Caco-2 (cell line): Measurements from ENCODE around the gene HSPB6. TPM values are rescaled to one million over a fixed set of nuclear protein-coding genes. Genes with fewer than 3 reads are reported as not detected.

ENCODE experiments used
- BruUV-seq: library from RNA; stranded (reverse); fragments of 400-500 nt; replicated peaks from 2 replicates; lab custom pipeline; 2021; lab: Mats Ljungman, UMichigan
- CTCF ChIA-PET: fragments of 300-600 bp; sonication (Branson Sonifier 250); formaldehyde crosslinking; loops from one replicate; lab custom pipeline; 2022; ENCODE audit warnings: antibody characterized with exemption; lab: Charles Lee
- POLR2A ChIA-PET: fragments of 300-600 bp; sonication (Branson Sonifier 250); formaldehyde crosslinking; loops from one replicate; lab custom pipeline; 2022; ENCODE audit warnings: antibody characterized with exemption; lab: Charles Lee
- DNase-seq, 2 experiments: peaks; one replicate each; pipeline versions ENCODE4 v3.0.0 to v3.0.0-alpha.2; 2020 to 2022
- H3K27me3 ChIP-seq: replicated peaks from 2 replicates; pipeline ENCODE4 v1.6.0; 2011; ENCODE audit warnings: low read length; ENCODE audit not compliant: control insufficient read depth, insufficient read depth
- H3K36me3 ChIP-seq: 2 replicates; pipeline ENCODE4 v1.5.1; 2011; ENCODE audit warnings: low read length; ENCODE audit not compliant: control insufficient read depth, insufficient read depth
- H3K4me1 ChIP-seq: fragments of 250-450 bp; sonication (Bioruptor Pico); 2 replicates; pipeline ENCODE4 v1.5.1; 2020; ENCODE audit warnings: mild to moderate bottlenecking
- H3K4me3 ChIP-seq: 2 replicates; pipeline ENCODE4 v1.5.1; 2011; ENCODE audit warnings: low read depth, mild to moderate bottlenecking, control low read depth, low read length
- H3K9me3 ChIP-seq: fragments of 250-450 bp; sonication (Bioruptor Pico); 2 replicates; pipeline ENCODE4 v1.5.1; 2020; ENCODE audit warnings: mild to moderate bottlenecking, moderate library complexity
- H3K27ac Mint-ChIP-seq: one replicate; pipeline ENCODE4 v1.8.0; 2022; ENCODE audit warnings: mixed read lengths; ENCODE audit not compliant: unreplicated experiment
- H3K27me3 Mint-ChIP-seq: one replicate; pipeline ENCODE4 v1.8.0; 2022; ENCODE audit warnings: mixed read lengths; ENCODE audit not compliant: insufficient read depth, unreplicated experiment
- H3K36me3 Mint-ChIP-seq: one replicate; pipeline ENCODE4 v1.8.0; 2022; ENCODE audit warnings: mild to moderate bottlenecking, mixed read lengths; ENCODE audit not compliant: insufficient read depth, unreplicated experiment
- H3K4me1 Mint-ChIP-seq: one replicate; pipeline ENCODE4 v1.8.0; 2022; ENCODE audit warnings: low read depth, mixed read lengths; ENCODE audit not compliant: unreplicated experiment
- H3K4me3 Mint-ChIP-seq: one replicate; pipeline ENCODE4 v1.8.0; 2022; ENCODE audit warnings: mild to moderate bottlenecking, moderate library complexity, mixed read lengths; ENCODE audit not compliant: unreplicated experiment
- H3K9me3 Mint-ChIP-seq: one replicate; pipeline ENCODE4 v1.8.0; 2022; ENCODE audit warnings: mixed read lengths; ENCODE audit not compliant: unreplicated experiment
- CTCF ChIP-seq, 2 experiments: fragments of 200-600 bp in 1 of 2; IDR thresholded peaks; 1 replicate in 1 of 2; 2 replicates in 1 of 2; pipeline versions ENCODE4 v1.5.1 to v1.8.0; 2011 to 2022; ENCODE audit warnings: antibody characterized with exemption in 1 of 2, control low read depth in 1 of 2, inconsistent platforms in 1 of 2, low read depth in 1 of 2, low read length in 1 of 2, mild to moderate bottlenecking in 1 of 2, moderate library complexity in 1 of 2; ENCODE audit not compliant: insufficient read depth in 1 of 2, severe bottlenecking in 1 of 2, unreplicated experiment in 1 of 2
- intact Hi-C: fragments of 100-400 bp; cut with micrococcal nuclease; formaldehyde crosslinking; loops from one replicate; pipeline ENCODE4 v1.10.0; 2022; ENCODE audit not compliant: unreplicated experiment
- total RNA-seq: library from RNA; stranded (reverse); gene quantifications from 2 replicates; pipeline ENCODE4 v1.2.3, GENCODE V29; 2022

Gene HSPB6
- total RNA-seq, 1 experiment from 2014 or later = 0.48 TPM

- peaks cover 61% of the 10 kb centered on the region for H3K36me3 Mint-ChIP-seq
- H3K4me1 Mint-ChIP-seq = peaks cover 28% of the 10 kb centered on the region
- Histone ChIP-seq H3K9me3 (no peaks in the 10 kb centered on the region), H3K4me1 (peaks cover 7% of the 10 kb centered on the region), H3K4me3 (peak within 1 kb of the TSS; percentile 81), H3K27me3 (no peaks in the 10 kb centered on the region), H3K36me3 (no peaks in the 10 kb centered on the region)
- peak; percentile 98 for DNase-seq
- CTCF ChIA-PET = interaction anchor here (0.7 to 1.9 kb wide), 6 partner anchors 9 to 235 kb away, joined by 4 to 12 read pairs (median 6); no protein-coding TSS in a partner anchor
- H3K9me3 Mint-ChIP-seq = no peaks in the 10 kb centered on the region
- H3K27ac Mint-ChIP-seq = peak within 1 kb of the TSS; percentile 98
- peak within 1 kb of the TSS; percentile 93 for H3K4me3 Mint-ChIP-seq
- intact Hi-C loops = loop anchor here (1.0 to 2.0 kb wide), 2 partner anchors 75 to 186 kb away; no protein-coding TSS in a partner anchor
- TF ChIP-seq CTCF (IDR thresholded peaks at IDR 0.05; ENCODE audit: insufficient read depth in 1 of 2, low read depth in 1 of 2, low read length in 1 of 2, severe bottlenecking in 1 of 2, unreplicated experiment in 1 of 2) = no peak
- H3K27me3 Mint-ChIP-seq = no peaks in the 10 kb centered on the region
- TSS peak; percentile 64 for BruUV-seq
- POLR2A ChIA-PET = interaction anchor here (0.5 to 1.0 kb wide), 7 partner anchors 9 to 269 kb away, joined by 3 to 19 read pairs (median 3); partner anchors contain the start of gene ALKBH6
Measured at GRCh38 chr19:35745328-35746086, 11.3 kb downstream of the HSPB6 start, which contains the start of the genes PSENEN and U2AF1L4. Gene PSENEN (plus strand): TSS chr19:35745651. CDS start chr19:35745931, 280 bp downstream. Gene U2AF1L4 (minus strand): TSS chr19:35745418. CDS start chr19:35745391, 27 bp downstream.

DNA sequence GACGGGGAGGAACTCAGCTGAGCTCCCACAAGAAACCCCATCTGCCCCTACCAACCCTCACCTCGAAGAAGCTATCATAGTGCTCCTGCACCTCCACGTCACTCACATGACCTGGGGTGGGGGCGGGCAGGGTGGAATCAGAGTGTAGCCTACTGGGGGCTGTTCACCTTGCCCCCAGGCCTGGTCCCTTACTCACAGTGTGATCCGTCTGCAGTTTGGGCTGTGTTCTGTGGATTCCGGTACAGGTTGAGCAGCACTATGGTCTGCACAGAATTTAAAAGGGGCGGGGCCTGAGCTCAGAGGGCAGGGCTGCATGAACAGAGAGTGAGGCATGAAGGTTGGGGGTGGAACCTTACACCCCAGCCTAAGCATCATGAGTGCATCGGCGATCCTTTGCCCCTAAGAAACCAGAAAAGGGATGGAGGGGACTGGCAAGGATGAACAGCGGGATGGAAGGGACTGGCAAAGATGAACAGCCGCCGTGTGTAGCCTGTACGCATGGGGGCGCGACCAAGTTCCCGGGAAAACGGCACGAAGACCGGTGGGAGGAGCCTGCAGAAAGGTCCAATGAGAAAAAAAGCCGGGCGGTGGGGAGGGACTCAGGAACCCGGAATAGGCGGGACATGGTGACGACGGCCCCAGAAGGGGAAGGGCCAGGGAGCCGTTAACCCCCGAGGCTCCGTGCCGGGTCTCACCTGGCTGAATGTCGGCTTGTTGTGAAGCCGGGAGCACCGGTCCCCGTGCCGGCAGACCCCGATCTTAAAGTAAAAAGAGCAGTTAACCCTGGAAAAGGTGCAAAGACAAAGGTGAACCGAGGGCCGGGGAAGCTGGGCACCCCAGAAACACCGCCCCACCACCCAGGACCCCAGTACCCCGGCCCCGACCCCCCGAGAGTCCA is 12.2 kb downstream of the HSPB6 start:
- no peaks in the 10 kb centered on the region for H3K27me3 Mint-ChIP-seq
- Histone ChIP-seq H3K4me3 (peak overlapping the region; percentile 81), H3K27me3 (no peaks in the 10 kb centered on the region), H3K4me1 (peaks cover 10% of the 10 kb centered on the region), H3K36me3 (no peaks in the 10 kb centered on the region), H3K9me3 (no peaks in the 10 kb centered on the region)
- intact Hi-C loops = loop anchor here (1.0 to 2.0 kb wide), 2 partner anchors 76 to 187 kb away; no protein-coding TSS in a partner anchor
- peaks cover 60% of the 10 kb centered on the region for H3K36me3 Mint-ChIP-seq
- peak overlapping the region; percentile 93 for H3K4me3 Mint-ChIP-seq
- CTCF ChIA-PET = interaction anchor here (0.7 to 1.9 kb wide), 6 partner anchors 8 to 234 kb away, joined by 4 to 12 read pairs (median 6); no protein-coding TSS in a partner anchor
- peak; percentile 36 to 55 for TF ChIP-seq CTCF (IDR thresholded peaks at IDR 0.05; ENCODE audit: insufficient read depth in 1 of 2, low read depth in 1 of 2, low read length in 1 of 2, severe bottlenecking in 1 of 2, unreplicated experiment in 1 of 2)
- no peaks in the 10 kb centered on the region for H3K9me3 Mint-ChIP-seq
- DNase-seq = peak; percentile 97 to 98
- H3K4me1 Mint-ChIP-seq = peaks cover 26% of the 10 kb centered on the region
- peak overlapping the region; percentile 98 for H3K27ac Mint-ChIP-seq
- BruUV-seq = TSS peak; percentile 81
- POLR2A ChIA-PET = interaction anchor here (0.5 to 1.0 kb wide), 7 partner anchors 8 to 269 kb away, joined by 3 to 19 read pairs (median 4); partner anchors contain the start of genes ALKBH6 and SYNE4
